HG03196 (cell line): Measurements from ENCODE around the gene RBPJ.
"Not testable (repeated sequence)": the region's sequence is repeated elsewhere in the genome, so short reads cannot be mapped to it uniquely, and the experiment has no call there.

Source experiments
- ATAC-seq: cut with Tn5 transposase; IDR thresholded peaks from one replicate; pipeline ENCODE4 v1.9.1; 2021; ENCODE audit not compliant: unreplicated experiment

The RBPJ gene

GRCh38 chr4:26369132-26369531 lies 48.3 kb downstream of the RBPJ start:
- ATAC-seq: no peak

- ATAC-seq: no peak
Measured at GRCh38 chr4:26369581-26369980, 48.8 kb downstream of the RBPJ start.

- ATAC-seq: no peak
Measured at GRCh38 chr4:26372076-26372475, 51.3 kb downstream of the RBPJ start.

GRCh38 chr4:26372525-26373172 lies 51.8 kb downstream of the RBPJ start:
- ATAC-seq: peak; percentile 91

GRCh38 chr4:26375551-26375950 lies 54.7 kb downstream of the RBPJ start:
- no peak for ATAC-seq

GRCh38 chr4:26377328-26378311 lies 56.8 kb downstream of the RBPJ start:
- ATAC-seq: no peak

GRCh38 chr4:26379837-26380236 lies 59.0 kb downstream of the RBPJ start:
- ATAC-seq: no peak

GRCh38 chr4:26380740-26381139 lies 59.9 kb downstream of the RBPJ start:
- ATAC-seq: no peak

- no peak for ATAC-seq
Measured at GRCh38 chr4:26384380-26385057, 63.7 kb downstream of the RBPJ start.

GRCh38 chr4:26385690-26386089 lies 64.9 kb downstream of the RBPJ start:
- no peak for ATAC-seq

GRCh38 chr4:26386386-26386785 lies 65.6 kb downstream of the RBPJ start:
- no peak for ATAC-seq

GRCh38 chr4:26388671-26389070 lies 67.9 kb downstream of the RBPJ start:
- ATAC-seq: no peak

GRCh38 chr4:26397086-26397485 lies 76.3 kb downstream of the RBPJ start:
- ATAC-seq: no peak

GRCh38 chr4:26400132-26400531 lies 79.3 kb downstream of the RBPJ start:
- no peak for ATAC-seq

- not testable (repeated sequence) for ATAC-seq
Measured at GRCh38 chr4:26402017-26402416, 81.2 kb downstream of the RBPJ start.

GRCh38 chr4:26402458-26402857 lies 81.6 kb downstream of the RBPJ start:
- ATAC-seq: no peak

GRCh38 chr4:26404743-26405206 lies 84.0 kb downstream of the RBPJ start:
- ATAC-seq: no peak

GRCh38 chr4:26406346-26406975 lies 85.6 kb downstream of the RBPJ start:
- no peak for ATAC-seq

- ATAC-seq: no peak
Measured at GRCh38 chr4:26407476-26407875, 86.7 kb downstream of the RBPJ start.

- ATAC-seq: peak; percentile 75
Measured at GRCh38 chr4:26410385-26411293, 89.8 kb downstream of the RBPJ start.
